IMR-90 (cell line): ENCODE measurements around the gene KRT34. TPM values are rescaled to one million over a fixed set of nuclear protein-coding genes. Genes with fewer than 3 reads are reported as not detected.
A peak's percentile ranks its signal among the peaks of the same experiment; 100 is the strongest.

ENCODE experiments used
- ATAC-seq: fragments of 200-7000 bp; cut with Tn5 transposase; 2 replicates; pipeline ENCODE4 v1.9.1; 2020; ENCODE audit warnings: low read depth, mild to moderate bottlenecking, moderate library complexity
- BruUV-seq: library from RNA; stranded (reverse); fragments of 400-500 nt; replicated peaks from 2 replicates; lab custom pipeline; 2021; lab: Mats Ljungman, UMichigan
- CTCF ChIA-PET: fragments of 300-600 bp; formaldehyde crosslinking; extraction: SDS; loops from one replicate; lab custom pipeline; 2021; ENCODE audit warnings: antibody characterized with exemption; lab: Yijun Ruan, JAX
- POLR2A ChIA-PET: fragments of 300-600 bp; sonication (Branson Sonifier 250); formaldehyde crosslinking; loops from one replicate; lab custom pipeline; 2022; ENCODE audit warnings: antibody characterized with exemption; ENCODE audit not compliant: unreplicated experiment; lab: Charles Lee
- DNase-seq: peaks from one replicate; pipeline ENCODE4 v3.0.0; 2013
- H2AFZ ChIP-seq: replicated peaks from 2 replicates; pipeline ENCODE3; 2013; ENCODE audit warnings: low read length, mild to moderate bottlenecking; ENCODE audit not compliant: poor library complexity
- H2AK5ac ChIP-seq: 2 replicates; pipeline ENCODE4 v1.6.1; 2013; ENCODE audit warnings: low read depth, low read length, inconsistent platforms
- H2AK9ac ChIP-seq: replicated peaks from 2 replicates; pipeline ENCODE3; 2013; ENCODE audit warnings: mild to moderate bottlenecking, low read depth, low read length, moderate library complexity; ENCODE audit not compliant: poor library complexity
- H2BK120ac ChIP-seq: 2 replicates; pipeline ENCODE4 v1.6.1; 2013; ENCODE audit warnings: low read depth, low read length, inconsistent platforms
- H2BK15ac ChIP-seq: 3 replicates; pipeline ENCODE4 v1.6.1; 2013; ENCODE audit warnings: low read depth, low read length, inconsistent platforms
- H2BK20ac ChIP-seq: 2 replicates; pipeline ENCODE4 v1.6.1; 2013; ENCODE audit warnings: low read depth, mild to moderate bottlenecking, inconsistent platforms, low read length, moderate library complexity
- H2BK5ac ChIP-seq: 2 replicates; pipeline ENCODE4 v1.6.1; 2013; ENCODE audit warnings: mild to moderate bottlenecking, low read depth, low read length, inconsistent platforms; ENCODE audit not compliant: poor library complexity, severe bottlenecking
- H3K14ac ChIP-seq: replicated peaks from 2 replicates; pipeline ENCODE4 v1.6.1; 2013; ENCODE audit warnings: low read depth, low read length, inconsistent platforms
- H3K18ac ChIP-seq: 2 replicates; pipeline ENCODE4 v1.6.1; 2013; ENCODE audit warnings: low read depth, low read length, control low read depth
- H3K23ac ChIP-seq: 2 replicates; pipeline ENCODE4 v1.6.1; 2013; ENCODE audit warnings: low read depth, low read length, inconsistent platforms
- H3K27ac ChIP-seq: 2 replicates; pipeline ENCODE4 v1.5.1; 2013; ENCODE audit warnings: mild to moderate bottlenecking, control low read depth, low read length; ENCODE audit not compliant: insufficient read depth
- H3K27me3 ChIP-seq: 2 replicates; pipeline ENCODE4 v1.6.1; 2013; ENCODE audit warnings: low read length; ENCODE audit not compliant: control insufficient read depth, insufficient read depth
- H3K36me3 ChIP-seq: 2 replicates; pipeline ENCODE4 v1.6.1; 2013; ENCODE audit warnings: low read length, mixed read lengths; ENCODE audit not compliant: control insufficient read depth, insufficient read depth
- H3K4ac ChIP-seq: 2 replicates; pipeline ENCODE4 v1.6.1; 2013; ENCODE audit warnings: low read depth, low read length, inconsistent platforms
- H3K4me1 ChIP-seq: 2 replicates; pipeline ENCODE4 v1.6.1; 2013; ENCODE audit warnings: low read length, mixed read lengths; ENCODE audit not compliant: control insufficient read depth, insufficient read depth
- H3K4me2 ChIP-seq: 2 replicates; pipeline ENCODE4 v1.6.1; 2013; ENCODE audit warnings: low read depth, mild to moderate bottlenecking, control low read depth, low read length, moderate library complexity
- H3K4me3 ChIP-seq: 2 replicates; pipeline ENCODE4 v1.5.1; 2013; ENCODE audit warnings: low read depth, mild to moderate bottlenecking, control low read depth, low read length, moderate library complexity; ENCODE audit not compliant: insufficient read depth
- H3K56ac ChIP-seq: 2 replicates; pipeline ENCODE4 v1.6.1; 2013; ENCODE audit warnings: low read length, inconsistent platforms; ENCODE audit not compliant: insufficient read depth; ENCODE audit errors: extremely low read depth
- H3K79me1 ChIP-seq, 2 experiments: 2 replicates each; pipeline ENCODE4 v1.6.1; 2013; ENCODE audit warnings: low read length in 2 of 2, inconsistent platforms in 1 of 2, low read depth in 1 of 2
- H3K9ac ChIP-seq: 2 replicates; pipeline ENCODE4 v1.6.1; 2013; ENCODE audit warnings: low read depth, low read length, control low read depth
- H3K9me1 ChIP-seq: 2 replicates; pipeline ENCODE4 v1.6.1; 2013; ENCODE audit warnings: low read length, inconsistent platforms; ENCODE audit not compliant: insufficient read depth
- H3K9me3 ChIP-seq: 2 replicates; pipeline ENCODE4 v1.6.1; 2013; ENCODE audit warnings: low read length; ENCODE audit not compliant: control insufficient read depth, insufficient read depth
- H4K20me1 ChIP-seq: 2 replicates; pipeline ENCODE4 v1.6.1; 2013; ENCODE audit warnings: low read length, inconsistent platforms; ENCODE audit not compliant: insufficient read depth
- H4K5ac ChIP-seq: 2 replicates; pipeline ENCODE4 v1.6.1; 2013; ENCODE audit warnings: mild to moderate bottlenecking, low read depth, low read length, control low read depth
- H4K8ac ChIP-seq, 2 experiments: 2 replicates each; pipeline ENCODE4 v1.6.1; 2013; ENCODE audit warnings: low read depth in 2 of 2, low read length in 2 of 2, control low read depth in 1 of 2, inconsistent platforms in 1 of 2
- H4K91ac ChIP-seq: 2 replicates; pipeline ENCODE4 v1.6.1; 2013; ENCODE audit warnings: low read depth, low read length, inconsistent platforms; ENCODE audit not compliant: insufficient read depth
- BHLHE40 ChIP-seq: fragments of 150-350 bp; IDR thresholded peaks from 2 replicates; pipeline ENCODE4 v1.6.1; 2016; ENCODE audit warnings: mild to moderate bottlenecking, low read depth, low read length
- CEBPB ChIP-seq: IDR thresholded peaks from 2 replicates; pipeline ENCODE4 v1.6.1; 2012; ENCODE audit warnings: low read depth, low read length, improper control_type of control experiment
- CHD1 ChIP-seq: IDR thresholded peaks from 2 replicates; pipeline ENCODE4 v1.6.1; 2012; ENCODE audit warnings: low read depth, low read length, improper control_type of control experiment
- FOS ChIP-seq: fragments of 150-350 bp; IDR thresholded peaks from 2 replicates; pipeline ENCODE4 v1.6.1; 2016; ENCODE audit warnings: low read depth, low read length
- MAFK ChIP-seq: IDR thresholded peaks from 2 replicates; pipeline ENCODE4 v1.6.1; 2012; ENCODE audit warnings: low read depth, low read length, improper control_type of control experiment
- MAZ ChIP-seq: IDR thresholded peaks from 2 replicates; pipeline ENCODE4 v1.6.1; 2012; ENCODE audit warnings: low read depth, mild to moderate bottlenecking, low read length, improper control_type of control experiment, moderate library complexity, borderline replicate concordance
- MXI1 ChIP-seq: IDR thresholded peaks from 2 replicates; pipeline ENCODE4 v1.6.1; 2012; ENCODE audit warnings: low read depth, mild to moderate bottlenecking, low read length, moderate library complexity, borderline replicate concordance
- NFE2L2 ChIP-seq: fragments of 150-350 bp; IDR thresholded peaks from 2 replicates; pipeline ENCODE4 v1.6.1; 2016; ENCODE audit warnings: low read depth, mild to moderate bottlenecking, low read length
- POLR2A ChIP-seq: IDR thresholded peaks from 2 replicates; pipeline ENCODE4 v1.6.1; 2012; ENCODE audit warnings: mild to moderate bottlenecking, low read depth, low read length
- RAD21 ChIP-seq: IDR thresholded peaks from 2 replicates; pipeline ENCODE4 v1.6.1; 2012; ENCODE audit warnings: low read length, improper control_type of control experiment
- RCOR1 ChIP-seq: IDR thresholded peaks from 2 replicates; pipeline ENCODE4 v1.6.1; 2012; ENCODE audit warnings: mild to moderate bottlenecking, low read length, improper control_type of control experiment; ENCODE audit not compliant: insufficient replicate concordance
- RFX5 ChIP-seq: IDR thresholded peaks from 2 replicates; pipeline ENCODE4 v1.8.0; 2012; ENCODE audit warnings: low read depth, mild to moderate bottlenecking, low read length, moderate library complexity
- SMC3 ChIP-seq: fragments of 150-350 bp; IDR thresholded peaks from 2 replicates; pipeline ENCODE4 v1.6.1; 2016; ENCODE audit warnings: low read depth, mild to moderate bottlenecking, antibody characterized with exemption, low read length, moderate library complexity
- WGBS, 2 experiments: methylation state at CpG; one replicate each; pipeline versions ENCODE4 v1.1.5 to v1.1.7; 2013; ENCODE audit warnings: missing lambda C conversion rate in 2 of 2; ENCODE audit not compliant: insufficient read length in 1 of 2; ENCODE audit errors: extremely low coverage in 2 of 2; 5-methylcytosine and 5-hydroxymethylcytosine counted together
- dilution Hi-C: fragments of 300-500 bp; cut with HindIII; formaldehyde crosslinking; loops from one replicate; pipeline ENCODE4 v1.14.3; 2018; ENCODE audit warnings: low sequenced_read_pairs; ENCODE audit not compliant: unreplicated experiment
- in situ Hi-C: fragments of 300-500 bp; cut with MboI; formaldehyde crosslinking; loops from 3 replicates; pipeline ENCODE4 v1.14.3; 2019; ENCODE audit warnings: low sequenced_read_pairs, inconsistent platforms, mixed read lengths
- intact Hi-C: fragments of 100-400 bp; cut with micrococcal nuclease; formaldehyde crosslinking; loops from 2 replicates; pipeline ENCODE4 v1.10.0; 2022
- polyA plus RNA-seq, 3 experiments: library from polyadenylated mRNA; depleted of rRNA; stranded (reverse); fragments of >200 nt; gene quantifications; 2 replicates each; pipeline ENCODE4 v1.2.3, GENCODE V29; 2012; ENCODE audit warnings: low replicate concordance in 1 of 3
- total RNA-seq: library from RNA; depleted of rRNA; stranded (reverse); fragments of >200 nt; gene quantifications from 2 replicates; pipeline ENCODE4 v1.2.3, GENCODE V29; 2012
- TF ChIP-seq, protein P1 (sequence below): fragments of 150-350 bp; IDR thresholded peaks from 2 replicates; pipeline ENCODE4 v1.6.1; 2016; ENCODE audit warnings: low read depth, mild to moderate bottlenecking, low read length, moderate library complexity, borderline replicate concordance
- TF ChIP-seq, protein P2 (sequence below): conservative IDR thresholded peaks from 2 replicates; pipeline ENCODE4 v1.5.1; 2012; ENCODE audit warnings: mild to moderate bottlenecking, low read depth, low read length, improper control_type of control experiment
- TF ChIP-seq, protein P3 (sequence below): fragments of 150-350 bp; IDR thresholded peaks from 2 replicates; pipeline ENCODE4 v1.6.1; 2017; ENCODE audit warnings: mild to moderate bottlenecking, antibody characterized with exemption, low read length, low read depth

Gene KRT34
- total and polyA plus RNA-seq, 2 of the 4 experiments (the other 2 are of a cell fraction): 3.4 to 3.6 TPM

DNA sequence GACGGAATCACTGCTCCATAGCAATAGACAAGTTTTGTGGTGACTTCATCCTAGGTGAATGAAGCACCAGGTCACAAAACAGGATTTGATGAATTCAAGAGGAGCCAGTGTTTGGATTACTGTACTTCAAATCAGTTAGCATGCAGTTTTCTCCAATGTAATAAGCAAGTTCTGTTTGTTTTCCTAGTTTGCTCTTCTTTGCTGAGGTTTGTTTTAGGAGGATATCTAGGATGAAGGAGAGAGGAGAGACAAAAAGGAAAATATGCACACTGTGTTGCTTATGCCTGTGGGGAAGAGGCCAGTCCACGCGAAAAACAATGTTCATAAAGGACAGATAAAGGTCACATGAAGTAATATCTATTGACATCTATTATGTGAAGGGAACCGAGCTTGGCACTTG, 33.3 kb upstream of the KRT34 start:
- H2AK9ac ChIP-seq: no peak overlapping the region
- peak overlapping the region; percentile 77 for H2BK20ac ChIP-seq
- in situ Hi-C loops (no loop called here), dilution Hi-C loops (no loop called here), intact Hi-C loops (no loop called here)
- H3K27ac ChIP-seq: peak overlapping the region; percentile 61
- H3K18ac ChIP-seq: peak overlapping the region; percentile 79
- peak overlapping the region; percentile 59 for H2AK5ac ChIP-seq
- ChIA-PET POLR2A (no interaction called here), CTCF (interaction anchor here (0.8 to 1.0 kb wide), 2 partner anchors 18 to 597 kb away, joined by 3 read pairs; no protein-coding TSS in a partner anchor)
- H2AFZ ChIP-seq: no peak overlapping the region
- peak overlapping the region; percentile 29; the same call in 1 of the 2 replicates for H3K23ac ChIP-seq
- H3K9me3 ChIP-seq: no peaks in the 10 kb centered on the region
- peak overlapping the region; percentile 61; the same call in 1 of the 2 replicates for H4K5ac ChIP-seq
- H3K4me2 ChIP-seq: no peak overlapping the region
- no peak overlapping the region for H3K56ac ChIP-seq
- peak overlapping the region; percentile 64; the same call in 2 of the 3 replicates for H2BK15ac ChIP-seq
- no TSS peak for BruUV-seq
- H3K36me3 ChIP-seq: no peaks in the 10 kb centered on the region
- ATAC-seq (peak; percentile 21), DNase-seq (peak; percentile 7)
- H3K4me1 ChIP-seq: peaks cover 30% of the 10 kb centered on the region
- peak overlapping the region; percentile 89 for H2BK5ac ChIP-seq
- H3K9ac ChIP-seq: no peak overlapping the region
- H3K27me3 ChIP-seq: no peaks in the 10 kb centered on the region
- H3K4me3 ChIP-seq: no peak overlapping the region
- no peak for TF ChIP-seq RFX5
- no peak for TF ChIP-seq RAD21
- TF ChIP-seq, protein P1, sequence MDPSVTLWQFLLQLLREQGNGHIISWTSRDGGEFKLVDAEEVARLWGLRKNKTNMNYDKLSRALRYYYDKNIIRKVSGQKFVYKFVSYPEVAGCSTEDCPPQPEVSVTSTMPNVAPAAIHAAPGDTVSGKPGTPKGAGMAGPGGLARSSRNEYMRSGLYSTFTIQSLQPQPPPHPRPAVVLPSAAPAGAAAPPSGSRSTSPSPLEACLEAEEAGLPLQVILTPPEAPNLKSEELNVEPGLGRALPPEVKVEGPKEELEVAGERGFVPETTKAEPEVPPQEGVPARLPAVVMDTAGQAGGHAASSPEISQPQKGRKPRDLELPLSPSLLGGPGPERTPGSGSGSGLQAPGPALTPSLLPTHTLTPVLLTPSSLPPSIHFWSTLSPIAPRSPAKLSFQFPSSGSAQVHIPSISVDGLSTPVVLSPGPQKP: no peak
- no peak for TF ChIP-seq BHLHE40
- TF ChIP-seq MAZ: no peak
- no peak for TF ChIP-seq CEBPB
- no peak for TF ChIP-seq FOS
- no peak for TF ChIP-seq POLR2A
- no peak for TF ChIP-seq NFE2L2
- TF ChIP-seq MXI1: no peak
- no peak for TF ChIP-seq MAFK
- no peak for TF ChIP-seq CHD1
- TF ChIP-seq, protein P2, sequence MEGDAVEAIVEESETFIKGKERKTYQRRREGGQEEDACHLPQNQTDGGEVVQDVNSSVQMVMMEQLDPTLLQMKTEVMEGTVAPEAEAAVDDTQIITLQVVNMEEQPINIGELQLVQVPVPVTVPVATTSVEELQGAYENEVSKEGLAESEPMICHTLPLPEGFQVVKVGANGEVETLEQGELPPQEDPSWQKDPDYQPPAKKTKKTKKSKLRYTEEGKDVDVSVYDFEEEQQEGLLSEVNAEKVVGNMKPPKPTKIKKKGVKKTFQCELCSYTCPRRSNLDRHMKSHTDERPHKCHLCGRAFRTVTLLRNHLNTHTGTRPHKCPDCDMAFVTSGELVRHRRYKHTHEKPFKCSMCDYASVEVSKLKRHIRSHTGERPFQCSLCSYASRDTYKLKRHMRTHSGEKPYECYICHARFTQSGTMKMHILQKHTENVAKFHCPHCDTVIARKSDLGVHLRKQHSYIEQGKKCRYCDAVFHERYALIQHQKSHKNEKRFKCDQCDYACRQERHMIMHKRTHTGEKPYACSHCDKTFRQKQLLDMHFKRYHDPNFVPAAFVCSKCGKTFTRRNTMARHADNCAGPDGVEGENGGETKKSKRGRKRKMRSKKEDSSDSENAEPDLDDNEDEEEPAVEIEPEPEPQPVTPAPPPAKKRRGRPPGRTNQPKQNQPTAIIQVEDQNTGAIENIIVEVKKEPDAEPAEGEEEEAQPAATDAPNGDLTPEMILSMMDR: no peak
- TF ChIP-seq, protein P3, sequence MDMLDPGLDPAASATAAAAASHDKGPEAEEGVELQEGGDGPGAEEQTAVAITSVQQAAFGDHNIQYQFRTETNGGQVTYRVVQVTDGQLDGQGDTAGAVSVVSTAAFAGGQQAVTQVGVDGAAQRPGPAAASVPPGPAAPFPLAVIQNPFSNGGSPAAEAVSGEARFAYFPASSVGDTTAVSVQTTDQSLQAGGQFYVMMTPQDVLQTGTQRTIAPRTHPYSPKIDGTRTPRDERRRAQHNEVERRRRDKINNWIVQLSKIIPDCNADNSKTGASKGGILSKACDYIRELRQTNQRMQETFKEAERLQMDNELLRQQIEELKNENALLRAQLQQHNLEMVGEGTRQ: no peak
- no peak for TF ChIP-seq SMC3
- no peak for TF ChIP-seq RCOR1
- H4K91ac ChIP-seq: peak overlapping the region; percentile 80
- H3K79me1 ChIP-seq: no peaks in the 10 kb centered on the region
- H4K20me1 ChIP-seq: no peaks in the 10 kb centered on the region
- H4K8ac ChIP-seq: peak overlapping the region; percentile 21 to 61; a peak in 3 of 4 replicates
- H3K14ac ChIP-seq: peak overlapping the region; percentile 70; the same call in 1 of the 2 replicates
- peaks cover 24% of the 10 kb centered on the region for H3K9me1 ChIP-seq
- peak overlapping the region; percentile 76 for H3K4ac ChIP-seq
- 80% methylated on average over 1 of the region's 4 CpGs; no CpG with 5 or more reads in 1 of the 2 experiments for WGBS, 2 experiments
- H2BK120ac ChIP-seq: peak overlapping the region; percentile 86
